ENCODE measurements around the gene ANO10.

- no peak for TF ChIP-seq POLR2AphosphoS5 (IDR thresholded peaks at IDR 0.05)
- TF ChIP-seq CTCF (IDR thresholded peaks at IDR 0.05 in 8 of 11, conservative IDR thresholded peaks at IDR 0.05 in 3 of 11), result no peak
Observed at GRCh38 chr3:43618142-43618541, 3.7 kb downstream of the ANO10 start.

Data from spleen (tissue), 7 donors.